Liver (tissue), 9 donors: ENCODE results near the gene SRSF8. TPM values are rescaled to one million over a fixed set of nuclear protein-coding genes. Genes with fewer than 3 reads are reported as not detected.

Experiments used
- DNase-seq: peaks from one replicate; pipeline ENCODE4 v3.0.0-alpha.2; 2017; ENCODE audit warnings: low spot score
- H3K27ac ChIP-seq, 2 donors: one replicate each; pipeline ENCODE4 v1.7.0; 2013; ENCODE audit warnings: inconsistent platforms in 2 of 2, low read length in 2 of 2, control low read depth in 1 of 2, low read depth in 1 of 2, mild to moderate bottlenecking in 1 of 2
- H3K27me3 ChIP-seq, 4 donors: one replicate each; pipeline versions ENCODE4 v1.6.1 to v1.7.0; 2013; ENCODE audit warnings: low read length in 3 of 4, inconsistent platforms in 1 of 4, mild to moderate bottlenecking in 1 of 4, moderate library complexity in 1 of 4; ENCODE audit not compliant: control insufficient read depth in 4 of 4, insufficient read depth in 4 of 4
- H3K36me3 ChIP-seq, 4 donors: one replicate each; pipeline versions ENCODE4 v1.6.1 to v1.7.0; 2013; ENCODE audit warnings: low read length in 3 of 4, mild to moderate bottlenecking in 3 of 4, low read depth in 1 of 4, moderate library complexity in 1 of 4; ENCODE audit not compliant: control insufficient read depth in 4 of 4, insufficient read depth in 3 of 4
- H3K4me1 ChIP-seq, 4 donors: one replicate each; pipeline versions ENCODE4 v1.6.1 to v1.7.0; 2013; ENCODE audit warnings: low read length in 3 of 4, mild to moderate bottlenecking in 3 of 4, moderate library complexity in 1 of 4; ENCODE audit not compliant: control insufficient read depth in 4 of 4, insufficient read depth in 4 of 4
- H3K4me3 ChIP-seq, 3 donors: one replicate each; pipeline versions ENCODE4 v1.6.1 to v1.7.0; 2013; ENCODE audit warnings: low read length in 3 of 3, control low read depth in 1 of 3, low read depth in 1 of 3, mild to moderate bottlenecking in 1 of 3
- H3K9ac ChIP-seq, 2 donors: one replicate each; pipeline ENCODE4 v1.7.0; 2013; ENCODE audit warnings: low read length in 2 of 2, mild to moderate bottlenecking in 2 of 2, moderate library complexity in 2 of 2, control low read depth in 1 of 2, low read depth in 1 of 2
- H3K9me3 ChIP-seq, 4 donors: one replicate each; pipeline versions ENCODE4 v1.6.1 to v1.7.0; 2013; ENCODE audit warnings: low read length in 3 of 4; ENCODE audit not compliant: control insufficient read depth in 4 of 4
- EGR1 ChIP-seq, 2 donors: IDR thresholded peaks; 2 replicates each; pipeline ENCODE4 v1.6.1; 2016 to 2018; ENCODE audit warnings: antibody characterized with exemption in 2 of 2, low read depth in 2 of 2
- FOXA1 ChIP-seq: IDR thresholded peaks from 2 replicates; pipeline ENCODE4 v1.6.1; 2016; ENCODE audit warnings: antibody characterized with exemption
- FOXA2 ChIP-seq: IDR thresholded peaks from 2 replicates; pipeline ENCODE4 v1.6.1; 2016; ENCODE audit warnings: antibody characterized with exemption
- GABPA ChIP-seq, 2 donors: IDR thresholded peaks in 1 of 2; conservative IDR thresholded peaks in 1 of 2; 2 replicates each; pipeline ENCODE4 v1.6.1; 2016; ENCODE audit warnings: antibody characterized with exemption in 2 of 2, mild to moderate bottlenecking in 1 of 2, moderate library complexity in 1 of 2
- HNF4A ChIP-seq, 2 donors: conservative IDR thresholded peaks; 2 replicates each; pipeline ENCODE4 v1.6.1; 2016; ENCODE audit warnings: antibody characterized with exemption in 2 of 2, mild to moderate bottlenecking in 2 of 2
- HNF4G ChIP-seq: IDR thresholded peaks from 2 replicates; pipeline ENCODE4 v1.6.1; 2016; ENCODE audit warnings: antibody characterized with exemption
- JUND ChIP-seq, 2 donors: IDR thresholded peaks; 2 replicates each; pipeline ENCODE4 v1.6.1; 2016; ENCODE audit warnings: antibody characterized with exemption in 2 of 2
- NR2F2 ChIP-seq: IDR thresholded peaks from 2 replicates; pipeline ENCODE4 v1.6.1; 2016; ENCODE audit warnings: antibody characterized with exemption
- RAD21 ChIP-seq, 2 donors: IDR thresholded peaks; 2 replicates each; pipeline ENCODE4 v1.6.1; 2016; ENCODE audit warnings: antibody characterized with exemption in 2 of 2, mild to moderate bottlenecking in 2 of 2
- RXRA ChIP-seq, 2 donors: IDR thresholded peaks; 2 replicates each; pipeline ENCODE4 v1.6.1; 2017 to 2018; ENCODE audit warnings: antibody characterized with exemption in 2 of 2, mild to moderate bottlenecking in 1 of 2
- SP1 ChIP-seq: IDR thresholded peaks from 2 replicates; pipeline ENCODE4 v1.6.1; 2018; ENCODE audit warnings: antibody characterized with exemption, mild to moderate bottlenecking
- TAF1 ChIP-seq: conservative IDR thresholded peaks from 2 replicates; pipeline ENCODE4 v1.6.1; 2016; ENCODE audit warnings: antibody characterized with exemption, mild to moderate bottlenecking
- YY1 ChIP-seq: IDR thresholded peaks from 2 replicates; pipeline ENCODE4 v1.6.1; 2016; ENCODE audit warnings: antibody characterized with exemption, mild to moderate bottlenecking
- WGBS: extraction: QIAGEN DNeasy Blood & Tissue Kit; methylation state at CpG from one replicate; pipeline ENCODE4 v1.1.7; 2013; 5-methylcytosine and 5-hydroxymethylcytosine counted together
- polyA plus RNA-seq, 2 donors: library from polyadenylated mRNA; stranded (reverse) in 1 of 2; unstranded in 1 of 2; fragments of 200-250 nt in 1 of 2; fragments of >200 nt in 1 of 2; fragmentation: Nextera tagmentation in 1 of 2; extraction: Ambion mirVana in 1 of 2; gene quantifications; one replicate each; pipeline versions ENCODE4 v1.2.1 to v1.2.3, GENCODE V29; 2013 to 2015
- total RNA-seq, 2 donors: library from RNA; depleted of rRNA; stranded (reverse); fragments of >200 nt; gene quantifications; one replicate each; pipeline ENCODE4 v1.2.3, GENCODE V29; 2014
- TF ChIP-seq, protein P1 (sequence below): fragments of 150-350 bp; IDR thresholded peaks from 2 replicates; pipeline ENCODE4 v1.5.1; 2017; ENCODE audit warnings: improper control_type of control experiment, low read depth, low read length; ENCODE audit not compliant: missing input control
- TF ChIP-seq, protein P2 (sequence below): IDR thresholded peaks from 2 replicates; pipeline ENCODE4 v1.6.1; 2016; ENCODE audit warnings: antibody characterized with exemption, mild to moderate bottlenecking
- TF ChIP-seq, protein P3 (sequence below): IDR thresholded peaks from 2 replicates; pipeline ENCODE4 v1.6.1; 2016; ENCODE audit warnings: antibody characterized with exemption
- TF ChIP-seq, protein P4 (sequence below): IDR thresholded peaks from 2 replicates; pipeline ENCODE4 v1.6.1; 2016; ENCODE audit warnings: antibody characterized with exemption
- TF ChIP-seq, protein P5 (sequence below): IDR thresholded peaks from 2 replicates; pipeline ENCODE4 v1.6.1; 2016; ENCODE audit warnings: antibody characterized with exemption
- donor health status: healthy.
- donor health status: healthy.
- donor health status: healthy.
- donor health status: healthy.
- donor health status: healthy.

Gene SRSF8
- total and polyA plus RNA-seq, 4 donors = 15.4 to 31.8 (median 17.8) TPM

DNA sequence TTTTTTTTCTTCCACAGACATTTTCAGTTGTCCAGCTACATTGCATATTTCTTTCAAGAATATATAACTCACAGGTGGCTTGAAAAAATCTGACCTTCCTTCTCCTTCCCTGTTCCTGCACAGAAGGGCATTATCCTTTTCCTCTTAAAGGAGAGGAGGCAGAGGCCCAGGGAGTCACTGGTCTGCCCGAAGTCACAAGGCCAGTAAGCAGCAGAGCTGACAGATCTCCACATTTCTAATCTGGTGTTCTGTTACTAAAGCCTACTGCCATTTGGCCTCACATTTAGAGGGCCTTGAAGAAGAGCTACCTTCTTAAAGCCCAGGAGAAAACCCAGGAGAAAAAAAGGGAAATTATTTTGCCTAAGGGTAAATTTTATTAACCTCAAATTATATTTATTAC is 35.2 kb downstream of the SRSF8 start:
- Histone ChIP-seq H3K36me3 (no peaks in the 10 kb centered on the region), H3K27ac (no peak overlapping the region), H3K9me3 (no peaks in the 10 kb centered on the region), H3K4me1 (no peaks in the 10 kb centered on the region), H3K27me3 (no peaks in the 10 kb centered on the region), H3K4me3 (no peak overlapping the region), H3K9ac (no peak overlapping the region)
- WGBS = 72% methylated on average over 1 of the region's 1 CpG
- no peak for DNase-seq
- TF ChIP-seq NR2F2 (no peak), HNF4A (conservative IDR thresholded peaks at IDR 0.05) (no peak), HNF4G (no peak), RAD21 (IDR thresholded peaks at IDR 0.05) (no peak), EGR1 (IDR thresholded peaks at IDR 0.05; ENCODE audit: low read depth in 2 of 2) (no peak), FOXA1 (no peak), SP1 (no peak), TAF1 (no peak), JUND (IDR thresholded peaks at IDR 0.05) (no peak), YY1 (no peak), RXRA (IDR thresholded peaks at IDR 0.05) (no peak)
- TF ChIP-seq, protein P1, sequence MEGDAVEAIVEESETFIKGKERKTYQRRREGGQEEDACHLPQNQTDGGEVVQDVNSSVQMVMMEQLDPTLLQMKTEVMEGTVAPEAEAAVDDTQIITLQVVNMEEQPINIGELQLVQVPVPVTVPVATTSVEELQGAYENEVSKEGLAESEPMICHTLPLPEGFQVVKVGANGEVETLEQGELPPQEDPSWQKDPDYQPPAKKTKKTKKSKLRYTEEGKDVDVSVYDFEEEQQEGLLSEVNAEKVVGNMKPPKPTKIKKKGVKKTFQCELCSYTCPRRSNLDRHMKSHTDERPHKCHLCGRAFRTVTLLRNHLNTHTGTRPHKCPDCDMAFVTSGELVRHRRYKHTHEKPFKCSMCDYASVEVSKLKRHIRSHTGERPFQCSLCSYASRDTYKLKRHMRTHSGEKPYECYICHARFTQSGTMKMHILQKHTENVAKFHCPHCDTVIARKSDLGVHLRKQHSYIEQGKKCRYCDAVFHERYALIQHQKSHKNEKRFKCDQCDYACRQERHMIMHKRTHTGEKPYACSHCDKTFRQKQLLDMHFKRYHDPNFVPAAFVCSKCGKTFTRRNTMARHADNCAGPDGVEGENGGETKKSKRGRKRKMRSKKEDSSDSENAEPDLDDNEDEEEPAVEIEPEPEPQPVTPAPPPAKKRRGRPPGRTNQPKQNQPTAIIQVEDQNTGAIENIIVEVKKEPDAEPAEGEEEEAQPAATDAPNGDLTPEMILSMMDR = no peak
- TF ChIP-seq, protein P2, sequence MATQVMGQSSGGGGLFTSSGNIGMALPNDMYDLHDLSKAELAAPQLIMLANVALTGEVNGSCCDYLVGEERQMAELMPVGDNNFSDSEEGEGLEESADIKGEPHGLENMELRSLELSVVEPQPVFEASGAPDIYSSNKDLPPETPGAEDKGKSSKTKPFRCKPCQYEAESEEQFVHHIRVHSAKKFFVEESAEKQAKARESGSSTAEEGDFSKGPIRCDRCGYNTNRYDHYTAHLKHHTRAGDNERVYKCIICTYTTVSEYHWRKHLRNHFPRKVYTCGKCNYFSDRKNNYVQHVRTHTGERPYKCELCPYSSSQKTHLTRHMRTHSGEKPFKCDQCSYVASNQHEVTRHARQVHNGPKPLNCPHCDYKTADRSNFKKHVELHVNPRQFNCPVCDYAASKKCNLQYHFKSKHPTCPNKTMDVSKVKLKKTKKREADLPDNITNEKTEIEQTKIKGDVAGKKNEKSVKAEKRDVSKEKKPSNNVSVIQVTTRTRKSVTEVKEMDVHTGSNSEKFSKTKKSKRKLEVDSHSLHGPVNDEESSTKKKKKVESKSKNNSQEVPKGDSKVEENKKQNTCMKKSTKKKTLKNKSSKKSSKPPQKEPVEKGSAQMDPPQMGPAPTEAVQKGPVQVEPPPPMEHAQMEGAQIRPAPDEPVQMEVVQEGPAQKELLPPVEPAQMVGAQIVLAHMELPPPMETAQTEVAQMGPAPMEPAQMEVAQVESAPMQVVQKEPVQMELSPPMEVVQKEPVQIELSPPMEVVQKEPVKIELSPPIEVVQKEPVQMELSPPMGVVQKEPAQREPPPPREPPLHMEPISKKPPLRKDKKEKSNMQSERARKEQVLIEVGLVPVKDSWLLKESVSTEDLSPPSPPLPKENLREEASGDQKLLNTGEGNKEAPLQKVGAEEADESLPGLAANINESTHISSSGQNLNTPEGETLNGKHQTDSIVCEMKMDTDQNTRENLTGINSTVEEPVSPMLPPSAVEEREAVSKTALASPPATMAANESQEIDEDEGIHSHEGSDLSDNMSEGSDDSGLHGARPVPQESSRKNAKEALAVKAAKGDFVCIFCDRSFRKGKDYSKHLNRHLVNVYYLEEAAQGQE = no peak
- TF ChIP-seq, protein P3, sequence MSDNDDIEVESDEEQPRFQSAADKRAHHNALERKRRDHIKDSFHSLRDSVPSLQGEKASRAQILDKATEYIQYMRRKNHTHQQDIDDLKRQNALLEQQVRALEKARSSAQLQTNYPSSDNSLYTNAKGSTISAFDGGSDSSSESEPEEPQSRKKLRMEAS = no peak
- TF ChIP-seq, protein P4, sequence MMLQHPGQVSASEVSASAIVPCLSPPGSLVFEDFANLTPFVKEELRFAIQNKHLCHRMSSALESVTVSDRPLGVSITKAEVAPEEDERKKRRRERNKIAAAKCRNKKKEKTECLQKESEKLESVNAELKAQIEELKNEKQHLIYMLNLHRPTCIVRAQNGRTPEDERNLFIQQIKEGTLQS = no peak
- TF ChIP-seq, protein P5, sequence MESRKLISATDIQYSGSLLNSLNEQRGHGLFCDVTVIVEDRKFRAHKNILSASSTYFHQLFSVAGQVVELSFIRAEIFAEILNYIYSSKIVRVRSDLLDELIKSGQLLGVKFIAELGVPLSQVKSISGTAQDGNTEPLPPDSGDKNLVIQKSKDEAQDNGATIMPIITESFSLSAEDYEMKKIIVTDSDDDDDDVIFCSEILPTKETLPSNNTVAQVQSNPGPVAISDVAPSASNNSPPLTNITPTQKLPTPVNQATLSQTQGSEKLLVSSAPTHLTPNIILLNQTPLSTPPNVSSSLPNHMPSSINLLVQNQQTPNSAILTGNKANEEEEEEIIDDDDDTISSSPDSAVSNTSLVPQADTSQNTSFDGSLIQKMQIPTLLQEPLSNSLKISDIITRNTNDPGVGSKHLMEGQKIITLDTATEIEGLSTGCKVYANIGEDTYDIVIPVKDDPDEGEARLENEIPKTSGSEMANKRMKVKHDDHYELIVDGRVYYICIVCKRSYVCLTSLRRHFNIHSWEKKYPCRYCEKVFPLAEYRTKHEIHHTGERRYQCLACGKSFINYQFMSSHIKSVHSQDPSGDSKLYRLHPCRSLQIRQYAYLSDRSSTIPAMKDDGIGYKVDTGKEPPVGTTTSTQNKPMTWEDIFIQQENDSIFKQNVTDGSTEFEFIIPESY = no peak

DNA sequence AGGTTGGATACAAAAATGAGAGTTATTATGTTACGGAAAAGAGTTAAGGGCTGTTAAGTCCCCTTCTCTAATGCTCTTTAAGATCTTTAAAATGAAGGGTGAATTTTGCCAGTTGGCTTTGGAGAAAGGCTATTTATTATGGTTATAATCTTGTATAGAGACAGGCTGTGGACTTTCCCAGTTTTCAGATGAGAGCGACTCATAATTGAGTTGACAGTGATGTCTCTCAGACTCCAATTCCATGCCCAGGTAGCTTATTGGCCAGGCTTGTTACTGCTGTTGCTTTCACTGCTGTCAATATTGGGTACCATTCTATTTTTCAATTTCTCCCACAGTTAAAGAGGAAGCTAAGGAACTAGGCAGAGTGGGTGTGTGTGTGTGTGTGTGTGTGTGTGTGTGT is 36.0 kb downstream of the SRSF8 start:
- H3K27ac ChIP-seq = no peak overlapping the region
- DNase-seq = no peak
- no peak overlapping the region for H3K9ac ChIP-seq
- no peaks in the 10 kb centered on the region for H3K4me1 ChIP-seq
- no peaks in the 10 kb centered on the region for H3K27me3 ChIP-seq
- no peak overlapping the region for H3K4me3 ChIP-seq
- H3K9me3 ChIP-seq = no peaks in the 10 kb centered on the region
- WGBS = 94% methylated on average over 2 of the region's 2 CpGs
- no peaks in the 10 kb centered on the region for H3K36me3 ChIP-seq
- no peak for TF ChIP-seq SP1
- TF ChIP-seq, protein P2 = no peak
- TF ChIP-seq TAF1 = no peak
- no peak for TF ChIP-seq GABPA (IDR thresholded peaks at IDR 0.05 in 1 of 2, conservative IDR thresholded peaks at IDR 0.05 in 1 of 2)
- no peak for TF ChIP-seq JUND (IDR thresholded peaks at IDR 0.05)
- TF ChIP-seq, protein P4 = no peak
- TF ChIP-seq, protein P5 = no peak
- no peak for TF ChIP-seq FOXA2
- no peak for TF ChIP-seq FOXA1
